Ecto neural progenitor cell (in vitro differentiated cells): ENCODE measurements around the gene GLIS1.
A peak's percentile ranks its signal among the peaks of the same experiment; 100 is the strongest.

Experiments used
- DNase-seq: peaks from one replicate; pipeline ENCODE4 v3.0.0-alpha.2; 2018; ENCODE audit warnings: low spot score

The GLIS1 gene

GRCh38 chr1:53485478-53486394, 253.2 kb downstream of the GLIS1 start:
- DNase-seq, result peak; percentile 91

- no peak for DNase-seq
Observed at GRCh38 chr1:53484705-53485477, 254.1 kb downstream of the GLIS1 start.

- no peak for DNase-seq
Observed at GRCh38 chr1:53483656-53484055, 255.3 kb downstream of the GLIS1 start.

GRCh38 chr1:53483170-53483569, 255.8 kb downstream of the GLIS1 start:
- DNase-seq, result no peak

- no peak for DNase-seq
Observed at GRCh38 chr1:53482441-53483153, 256.4 kb downstream of the GLIS1 start.

- no peak for DNase-seq
Observed at GRCh38 chr1:53481456-53481855, 257.5 kb downstream of the GLIS1 start.

DNA sequence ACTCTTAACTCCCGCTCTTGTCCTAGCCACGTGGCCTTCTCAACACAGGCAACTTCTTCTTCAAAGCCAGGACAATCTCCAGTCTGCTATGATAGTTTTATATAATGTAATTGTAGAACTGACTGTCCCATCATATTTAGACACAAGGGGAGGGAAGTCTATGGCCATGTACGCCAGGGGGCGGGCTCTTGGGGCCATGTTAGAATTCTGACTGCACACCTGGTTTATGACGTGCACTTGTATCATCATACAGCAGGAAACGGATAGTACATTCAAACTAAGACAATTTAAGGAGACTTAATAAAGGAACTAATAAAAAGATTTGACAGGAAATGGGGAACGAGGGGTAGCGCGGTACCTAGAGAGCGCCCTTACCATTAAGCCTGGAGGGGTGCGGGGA, 258.3 kb downstream of the GLIS1 start:
- DNase-seq, result no peak

- DNase-seq, result no peak
Observed at GRCh38 chr1:53478502-53478818, 260.5 kb downstream of the GLIS1 start.

- no peak for DNase-seq
Observed at GRCh38 chr1:53477651-53478501, 261.1 kb downstream of the GLIS1 start.

DNA sequence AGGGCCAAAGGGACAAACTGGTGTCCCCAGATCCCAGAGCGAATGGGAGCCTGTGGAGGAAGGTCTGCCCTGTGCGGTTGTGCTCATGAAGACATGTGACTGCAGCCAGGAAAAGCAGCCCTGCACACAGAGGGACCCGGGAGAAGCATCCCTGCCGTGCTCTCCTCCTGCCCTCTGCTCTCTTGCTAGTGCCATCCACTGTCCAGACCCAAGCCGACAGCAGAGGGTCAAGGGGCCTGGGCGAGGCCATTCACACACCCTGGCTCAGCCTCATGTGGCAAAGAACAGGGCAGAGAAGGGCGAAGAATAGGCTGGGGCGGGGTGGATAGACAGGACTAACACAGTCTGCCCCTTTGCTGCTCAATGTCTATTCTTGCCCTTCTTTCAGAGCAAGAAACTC, 262.4 kb downstream of the GLIS1 start:
- no peak for DNase-seq

GRCh38 chr1:53475664-53476063, 263.3 kb downstream of the GLIS1 start:
- DNase-seq, result no peak

DNA sequence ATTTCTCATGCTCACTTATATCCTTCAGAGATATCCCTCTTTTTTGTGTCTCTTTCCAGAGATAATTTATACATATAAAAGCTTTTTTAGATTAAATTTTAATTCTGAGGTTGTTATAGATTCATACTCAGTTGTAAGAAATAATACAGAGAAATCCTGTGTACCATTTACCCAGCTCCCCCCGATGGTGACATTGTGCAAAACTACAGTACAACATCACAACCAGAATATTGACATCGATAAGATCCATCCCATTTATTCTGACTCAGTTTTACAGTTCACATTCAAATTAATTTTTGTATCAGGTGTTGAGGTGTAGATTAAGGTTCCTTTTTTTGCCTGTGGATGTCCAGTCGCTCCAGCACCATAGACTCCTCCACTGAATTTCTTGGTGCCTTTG, 265.5 kb downstream of the GLIS1 start:
- no peak for DNase-seq

GRCh38 chr1:53471000-53471399, 268.0 kb downstream of the GLIS1 start:
- DNase-seq, result no peak

- DNase-seq, result no peak
Observed at GRCh38 chr1:53470584-53470983, 268.4 kb downstream of the GLIS1 start.

DNA sequence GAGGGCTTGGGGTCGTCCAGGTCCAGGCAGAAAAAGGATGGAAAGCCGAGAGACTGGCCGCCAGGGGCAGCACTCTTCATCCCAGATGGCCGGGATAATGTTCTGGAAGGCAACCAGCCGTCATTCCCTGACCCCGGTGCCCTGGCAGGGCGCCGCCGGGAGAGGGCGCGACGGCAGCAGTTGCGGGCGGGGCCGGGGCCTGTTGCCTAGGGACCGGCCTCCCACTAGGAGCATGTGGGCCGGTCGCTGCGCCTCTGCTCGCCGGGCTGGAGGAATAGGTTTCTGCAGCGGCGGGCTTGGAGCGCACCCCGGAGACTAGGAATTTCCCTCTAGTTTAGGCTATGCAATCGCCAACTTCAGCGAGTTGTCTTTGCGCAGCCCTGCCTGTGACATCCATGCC, 268.8 kb downstream of the GLIS1 start:
- DNase-seq, result peak; percentile 96

DNA sequence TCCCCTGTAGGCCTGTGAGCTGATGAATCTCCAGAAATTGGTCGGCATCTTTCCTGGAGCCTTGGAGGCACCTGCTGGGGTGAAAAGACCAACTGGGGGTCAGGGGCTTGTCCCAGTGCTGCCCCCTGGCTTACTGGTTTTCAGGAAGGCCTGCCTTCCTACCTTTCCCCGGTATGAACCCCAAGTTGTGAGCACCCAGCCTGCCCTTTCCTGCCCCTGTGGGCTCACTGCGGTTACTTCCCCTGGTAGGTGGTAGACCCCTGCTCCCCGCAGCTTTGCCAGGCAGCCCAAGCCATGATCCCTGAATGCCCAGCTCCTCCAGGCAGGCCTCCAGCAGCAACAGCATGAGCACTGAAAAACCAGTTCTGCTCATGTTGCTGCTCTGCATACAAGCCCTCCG, 269.6 kb downstream of the GLIS1 start:
- no peak for DNase-seq

DNA sequence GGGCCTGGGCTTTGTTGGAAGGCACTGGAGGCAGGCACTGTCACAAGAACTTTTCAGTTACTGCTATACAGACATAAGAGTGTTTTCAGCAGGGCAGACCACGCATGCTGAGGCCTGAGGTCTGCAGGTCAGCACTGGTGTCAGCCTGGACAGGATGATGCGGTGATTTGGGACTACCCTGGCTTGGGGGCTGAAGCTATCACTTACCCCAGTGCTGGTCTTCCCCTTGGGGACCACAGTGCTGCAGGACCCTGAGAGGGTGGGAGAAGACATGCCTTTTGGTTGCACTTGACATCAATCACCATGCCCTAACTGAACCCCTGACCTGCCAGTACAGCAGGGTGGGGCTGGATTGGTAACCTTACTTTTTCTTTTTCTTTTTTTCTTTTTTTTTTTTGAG, 270.6 kb downstream of the GLIS1 start:
- no peak for DNase-seq

DNA sequence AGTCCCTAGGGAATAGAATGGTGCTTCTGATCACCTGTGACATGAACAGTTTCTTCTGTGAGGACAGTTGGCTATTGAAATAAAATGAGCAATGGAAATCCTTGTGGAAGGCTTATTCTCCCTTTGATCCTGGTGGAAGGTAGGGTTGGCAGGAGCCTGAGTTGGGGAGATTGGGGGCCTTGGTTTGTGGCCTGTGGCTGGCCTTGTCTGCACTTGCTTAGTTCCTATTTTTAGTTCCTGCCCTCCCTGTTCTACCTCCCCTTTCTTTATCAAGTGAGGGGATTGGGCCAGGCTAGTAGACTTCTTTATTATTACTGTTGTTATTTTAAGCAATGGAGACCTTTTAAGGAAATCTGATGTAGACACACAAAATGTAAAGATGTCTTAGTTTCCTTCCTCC, 271.6 kb downstream of the GLIS1 start:
- no peak for DNase-seq

- no peak for DNase-seq
Observed at GRCh38 chr1:53465023-53465957, 273.7 kb downstream of the GLIS1 start.
